ENCODE data around the gene NIT2.
A peak's percentile ranks its signal among the peaks of the same experiment; 100 is the strongest.

The NIT2 gene

DNA sequence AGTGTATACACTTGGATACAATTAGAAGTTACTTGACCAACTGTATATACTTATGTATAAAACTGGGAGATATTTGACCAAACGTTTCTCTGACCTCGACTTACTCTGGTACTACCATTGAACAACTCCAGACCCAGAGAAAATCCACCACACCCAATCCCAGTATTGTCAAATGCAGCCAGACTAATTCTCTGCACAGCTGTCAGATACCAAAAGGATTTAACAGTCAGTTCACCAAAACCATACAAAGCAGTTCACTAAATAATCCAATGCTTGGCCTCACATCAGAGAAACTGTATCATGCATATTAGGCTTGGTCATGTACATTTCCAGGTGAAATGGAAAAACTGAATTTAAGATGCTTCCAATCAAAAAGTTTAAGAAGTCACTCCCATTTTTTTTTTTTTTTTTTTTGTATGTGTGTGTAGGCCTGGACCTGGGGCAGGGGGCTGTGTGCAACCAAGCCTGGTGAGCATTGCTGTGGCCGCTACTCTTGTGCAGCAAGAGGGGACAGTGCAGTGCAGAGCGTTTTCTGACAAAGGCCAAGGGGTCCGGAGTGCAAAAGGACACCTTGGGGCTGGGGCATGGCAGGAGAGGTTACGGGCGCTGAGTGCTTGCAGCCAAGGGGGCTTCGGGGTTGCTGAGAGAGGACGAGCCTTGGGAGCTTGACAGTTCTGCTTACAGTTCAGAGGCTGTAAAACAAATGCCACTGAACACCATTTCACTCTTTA, 64.9 kb downstream of the NIT2 start:
- DNase-seq (ENCODE audit: low spot score): no peak

GRCh38 chr3:100400419-100400779, 65.8 kb downstream of the NIT2 start:
- peak; percentile 12 for DNase-seq (ENCODE audit: low spot score)

- DNase-seq (ENCODE audit: low spot score): peak; percentile 83
Observed at GRCh38 chr3:100400780-100401673, 66.5 kb downstream of the NIT2 start, which contains the start of the genes LNP1 and TOMM70. TSS of gene LNP1 (plus strand) at chr3:100401539. CDS start at chr3:100429730, 28,191 bp downstream. TSS of gene TOMM70 (minus strand) at chr3:100401089. CDS start at chr3:100400949, 140 bp downstream.

GRCh38 chr3:100401674-100402041, 67.1 kb downstream of the NIT2 start:
- peak; percentile 11 for DNase-seq (ENCODE audit: low spot score)

GRCh38 chr3:100402256-100402655, 67.7 kb downstream of the NIT2 start:
- DNase-seq (ENCODE audit: low spot score): peak; percentile 11

DNA sequence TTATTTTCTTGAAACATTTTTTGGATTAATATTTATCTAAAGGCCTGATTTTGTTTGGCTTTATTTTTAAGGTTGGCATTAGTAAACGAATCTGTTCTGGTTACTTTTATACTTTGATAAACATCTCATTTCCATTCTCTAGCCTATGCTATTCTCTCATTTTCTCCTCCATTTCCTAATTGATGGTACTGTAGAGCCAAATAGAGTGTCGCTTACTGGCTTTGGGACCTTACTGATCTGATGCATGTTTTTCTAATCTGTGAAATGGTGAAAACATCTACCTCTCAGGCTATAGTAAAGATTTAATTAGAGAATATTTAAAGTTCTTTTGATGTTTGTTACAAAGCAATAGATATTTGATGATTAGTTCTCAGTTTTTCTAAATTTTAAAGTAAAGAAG, 68.3 kb downstream of the NIT2 start:
- DNase-seq (ENCODE audit: low spot score): no peak

GRCh38 chr3:100403362-100404249, 69.0 kb downstream of the NIT2 start:
- no peak for DNase-seq (ENCODE audit: low spot score)

DNA sequence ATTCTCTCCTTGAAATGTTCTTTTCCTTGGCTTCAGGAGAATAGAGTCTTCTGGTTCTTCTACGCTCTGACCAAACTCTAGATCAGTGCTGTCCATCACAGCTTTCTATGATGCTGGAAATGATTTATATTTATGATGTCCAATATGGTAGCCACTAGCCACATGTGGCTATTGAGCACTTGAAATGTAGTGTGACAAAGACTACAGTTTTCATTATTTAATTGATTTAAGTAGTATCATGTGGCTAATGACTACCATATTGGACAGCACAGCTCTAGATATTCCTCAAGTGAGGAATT, 69.6 kb downstream of the NIT2 start:
- DNase-seq (ENCODE audit: low spot score): no peak

GRCh38 chr3:100407164-100407563, 72.6 kb downstream of the NIT2 start:
- no peak for DNase-seq (ENCODE audit: low spot score)

GRCh38 chr3:100407977-100408532, 73.5 kb downstream of the NIT2 start:
- no peak for DNase-seq (ENCODE audit: low spot score)
